Right ventricle myocardium inferior (tissue), 1 donor: Measurements from ENCODE around the gene TATDN3. TPM values are rescaled to one million over a fixed set of nuclear protein-coding genes. Genes with fewer than 3 reads are reported as not detected.
"Not testable (repeated sequence)": the region's sequence is repeated elsewhere in the genome, so short reads cannot be mapped to it uniquely, and the experiment has no call there.

Experiments used
- ATAC-seq: fragments of 200-7000 bp; cut with Tn5 transposase; one replicate; pipeline ENCODE4 v1.9.1; 2020; ENCODE audit warnings: mild to moderate bottlenecking, moderate library complexity
- DNase-seq: peaks from one replicate; pipeline ENCODE4 v3.0.0; 2021; ENCODE audit errors: missing footprints
- intact Hi-C: fragments of 100-400 bp; cut with DNase I; formaldehyde crosslinking; loops from one replicate; pipeline ENCODE4 v1.11.0; 2022
- total RNA-seq: library from RNA; stranded (reverse); fragmentation: NEBNext Ultra II Directional; extraction: Animal tissue kit (Norgen Biotek cat#: 25700); gene quantifications from one replicate; pipeline ENCODE4 v1.2.1, GENCODE V29; 2021
- donor health status: DM: no; HTN: yes; CAD: no; lungs with severe emphysema.

TATDN3 gene
- total RNA-seq, 1 donor from 2014 or later: 20.5 TPM

GRCh38 chr1:212771341-212771740, 20.4 kb upstream of the TATDN3 start:
- intact Hi-C loops: no loop called here
- no peak for DNase-seq
- no peak for ATAC-seq

GRCh38 chr1:212773011-212773410, 18.7 kb upstream of the TATDN3 start:
- no peak for ATAC-seq
- intact Hi-C loops: no loop called here

GRCh38 chr1:212774584-212774983, 17.1 kb upstream of the TATDN3 start:
- ATAC-seq (peak; percentile 31), DNase-seq (no peak)
- intact Hi-C loops: no loop called here

More at GRCh38 chr1:212773011-212773410, 18.7 kb upstream of the TATDN3 start:
- no peak for DNase-seq

- no peak for ATAC-seq
- no peak for DNase-seq
- intact Hi-C loops: no loop called here
Observed at GRCh38 chr1:212775241-212775640, 16.5 kb upstream of the TATDN3 start.

GRCh38 chr1:212777151-212777550, 14.5 kb upstream of the TATDN3 start:
- intact Hi-C loops: no loop called here
- ATAC-seq: no peak
- DNase-seq: no peak

GRCh38 chr1:212779086-212779485, 12.6 kb upstream of the TATDN3 start:
- DNase-seq, intact Hi-C loops, ATAC-seq: not testable (repeated sequence)

GRCh38 chr1:212780759-212781158, 10.9 kb upstream of the TATDN3 start:
- no peak for ATAC-seq
- no peak for DNase-seq
- intact Hi-C loops: loop anchor here (5.0 kb wide), 2 partner anchors 113 to 323 kb away; no protein-coding TSS in a partner anchor

- ATAC-seq: no peak
- DNase-seq: no peak
- intact Hi-C loops: loop anchor here (5.0 kb wide), 2 partner anchors 114 to 324 kb away; no protein-coding TSS in a partner anchor
Observed at GRCh38 chr1:212781225-212781624, 10.5 kb upstream of the TATDN3 start.

GRCh38 chr1:212782422-212783154, 9.1 kb upstream of the TATDN3 start:
- ATAC-seq (peak; percentile 52), DNase-seq (no peak)
- intact Hi-C loops: loop anchor here (1.0 to 5.0 kb wide), 3 partner anchors 115 to 325 kb away; no protein-coding TSS in a partner anchor

- intact Hi-C loops: loop anchor here (5.0 kb wide), 2 partner anchors 117 to 327 kb away; no protein-coding TSS in a partner anchor
- DNase-seq (no peak), ATAC-seq (no peak)
Observed at GRCh38 chr1:212783976-212784375, 7.7 kb upstream of the TATDN3 start.

GRCh38 chr1:212785871-212786270, 5.8 kb upstream of the TATDN3 start:
- DNase-seq (no peak), ATAC-seq (no peak)
- intact Hi-C loops: no loop called here

- intact Hi-C loops: loop anchor here (1.0 kb wide), 1 partner anchor 183 kb away; the partner anchor contains the start of gene ATF3
- DNase-seq: no peak
- ATAC-seq: peak; percentile 56
Observed at GRCh38 chr1:212791261-212791675, 426 bp upstream of the TATDN3 start.

GRCh38 chr1:212792396-212792908, 758 bp downstream of the TATDN3 start:
- intact Hi-C loops: no loop called here
- no peak for ATAC-seq

GRCh38 chr1:212794561-212795014, 2.9 kb downstream of the TATDN3 start:
- ATAC-seq (no peak), DNase-seq (no peak)
- intact Hi-C loops: no loop called here

More at GRCh38 chr1:212792396-212792908, 758 bp downstream of the TATDN3 start:
- DNase-seq: no peak

- intact Hi-C loops: no loop called here
- DNase-seq: no peak
- ATAC-seq: no peak
Observed at GRCh38 chr1:212797681-212798080, 6.0 kb downstream of the TATDN3 start.

GRCh38 chr1:212805767-212806166, 14.1 kb downstream of the TATDN3 start:
- intact Hi-C loops: no loop called here
- no peak for DNase-seq
- no peak for ATAC-seq

GRCh38 chr1:212814537-212815334, 23.0 kb downstream of the TATDN3 start:
- no peak for ATAC-seq
- no peak for DNase-seq
- intact Hi-C loops: loop anchor here (1.0 kb wide), 1 partner anchor 181 kb away; no protein-coding TSS in a partner anchor

GRCh38 chr1:212816567-212817278, 25.0 kb downstream of the TATDN3 start:
- ATAC-seq (no peak), DNase-seq (no peak)
- intact Hi-C loops: no loop called here

- no peak for DNase-seq
- intact Hi-C loops: no loop called here
- no peak for ATAC-seq
Observed at GRCh38 chr1:212819726-212820125, 28.0 kb downstream of the TATDN3 start.
